ENCODE data around the gene SKIL.

DNA sequence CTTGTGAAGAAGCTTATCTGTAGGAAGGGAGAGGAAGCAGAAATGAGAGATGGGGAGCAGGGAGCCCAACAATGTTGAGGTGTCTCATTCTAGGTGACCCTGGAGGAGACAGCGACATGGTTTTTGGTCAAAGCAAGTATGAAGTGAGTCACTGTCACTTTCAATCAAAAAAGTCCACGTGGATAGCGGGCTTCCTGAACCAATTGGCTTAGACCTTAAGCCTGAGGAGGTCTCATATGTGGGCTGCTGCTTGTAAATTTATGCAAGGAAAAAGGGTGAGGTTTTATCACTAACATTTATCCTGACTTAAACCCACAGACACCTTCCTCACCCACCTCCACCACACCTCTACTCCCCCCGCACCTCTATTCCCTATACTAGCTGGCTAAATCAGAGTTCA is 83.9 kb downstream of the SKIL start:
- TF ChIP-seq CTCF (IDR thresholded peaks at IDR 0.05) (no peak), POLR2A (IDR thresholded peaks at IDR 0.05) (no peak)
